Astrocyte of the spinal cord (primary cell): Measurements from ENCODE around the gene UBAP2L.

Source experiments
- DNase-seq: peaks from one replicate; pipeline ENCODE4 v3.0.0; 2011; ENCODE audit warnings: low read depth, low spot score
- H3K4me3 ChIP-seq: 2 replicates; pipeline ENCODE4 v1.5.1; 2011; ENCODE audit warnings: low read depth, mild to moderate bottlenecking, low read length, moderate library complexity
- CTCF ChIP-seq: IDR thresholded peaks from 2 replicates; pipeline ENCODE4 v1.5.1; 2012; ENCODE audit warnings: low read depth, mild to moderate bottlenecking, low read length, inconsistent platforms
- in situ Hi-C: cut with HindIII; loops from 2 replicates; pipeline ENCODE4 v1.10.0; 2017; ENCODE audit warnings: low sequenced_read_pairs

The UBAP2L gene

GRCh38 chr1:154260127-154260526 is 39.4 kb downstream of the UBAP2L start:
- no peak for DNase-seq
- H3K4me3 ChIP-seq = no peak overlapping the region
- no peak for TF ChIP-seq CTCF
- in situ Hi-C loops = no loop called here

GRCh38 chr1:154263465-154264332 is 42.9 kb downstream of the UBAP2L start:
- no peak overlapping the region for H3K4me3 ChIP-seq
- DNase-seq = no peak
- in situ Hi-C loops = no loop called here
- TF ChIP-seq CTCF = no peak

- in situ Hi-C loops = no loop called here
- no peak for TF ChIP-seq CTCF
- no peak overlapping the region for H3K4me3 ChIP-seq
- no peak for DNase-seq
These were observed 43.7 kb downstream of the UBAP2L start for GRCh38 chr1:154264454-154264853.

- DNase-seq = no peak
- H3K4me3 ChIP-seq = no peak overlapping the region
- no peak for TF ChIP-seq CTCF
- in situ Hi-C loops = no loop called here
These were observed 44.8 kb downstream of the UBAP2L start for GRCh38 chr1:154265586-154265985.

GRCh38 chr1:154270833-154271232 is 50.1 kb downstream of the UBAP2L start:
- no peak for TF ChIP-seq CTCF
- in situ Hi-C loops = no loop called here
- DNase-seq = no peak
- no peak overlapping the region for H3K4me3 ChIP-seq

GRCh38 chr1:154272217-154272998 is 51.7 kb downstream of the UBAP2L start, which contains the start of gene HAX1:
HAX1 (plus strand) TSS chr1:154272629; CDS start chr1:154272724, 95 bp downstream.
- peak; percentile 97 for DNase-seq
- H3K4me3 ChIP-seq = peak within 1 kb of the TSS; percentile 79
- in situ Hi-C loops = no loop called here
- TF ChIP-seq CTCF = peak; percentile 82
